ENCODE results near the gene GJB5.

The GJB5 gene

DNA sequence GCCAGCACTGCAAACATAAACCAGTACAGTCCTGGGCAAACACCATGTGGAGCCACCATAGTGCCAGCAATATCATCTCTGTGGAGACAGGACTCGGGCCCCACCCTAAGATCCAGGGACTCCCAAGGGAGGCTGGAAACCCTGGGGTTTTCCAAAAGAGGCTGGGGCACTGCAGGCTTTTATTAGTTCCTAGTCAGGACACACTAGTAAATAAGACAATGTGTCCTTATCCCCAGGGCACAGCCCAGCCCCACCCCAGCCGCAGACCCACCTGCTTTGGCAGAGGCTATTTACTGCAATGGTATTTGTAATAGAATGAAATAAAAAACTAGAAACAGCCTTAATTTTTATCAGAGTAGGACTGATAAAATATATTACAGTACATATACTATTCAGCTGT lies 25.7 kb downstream of the GJB5 start:
- Histone ChIP-seq H3K4me3 (ENCODE audit: low read length) (no peak overlapping the region), H3K79me2 (ENCODE audit: control insufficient read depth, low read length) (no peaks in the 10 kb centered on the region), H3F3A (ENCODE audit: control insufficient read depth, insufficient read depth) (no peaks in the 10 kb centered on the region), H4K20me1 (ENCODE audit: control insufficient read depth, insufficient read depth, low read depth, low read length) (no peaks in the 10 kb centered on the region), H3K4me1 (ENCODE audit: control insufficient read depth, low read length) (no peaks in the 10 kb centered on the region), H3K27me3 (ENCODE audit: control insufficient read depth, low read length) (no peaks in the 10 kb centered on the region; the same call in 1 of the 2 replicates), H3K9me2 (replicated peaks; ENCODE audit: control insufficient read depth, low read length) (no peaks in the 10 kb centered on the region), H3K27ac (ENCODE audit: low read depth, low read length) (no peak overlapping the region), H3K4me2 (ENCODE audit: low read length) (no peak overlapping the region), H3K9me3 (ENCODE audit: control insufficient read depth, insufficient read depth, low read length) (no peaks in the 10 kb centered on the region), H3K36me3 (ENCODE audit: control insufficient read depth, low read length) (no peaks in the 10 kb centered on the region)
- TF ChIP-seq, protein P1, sequence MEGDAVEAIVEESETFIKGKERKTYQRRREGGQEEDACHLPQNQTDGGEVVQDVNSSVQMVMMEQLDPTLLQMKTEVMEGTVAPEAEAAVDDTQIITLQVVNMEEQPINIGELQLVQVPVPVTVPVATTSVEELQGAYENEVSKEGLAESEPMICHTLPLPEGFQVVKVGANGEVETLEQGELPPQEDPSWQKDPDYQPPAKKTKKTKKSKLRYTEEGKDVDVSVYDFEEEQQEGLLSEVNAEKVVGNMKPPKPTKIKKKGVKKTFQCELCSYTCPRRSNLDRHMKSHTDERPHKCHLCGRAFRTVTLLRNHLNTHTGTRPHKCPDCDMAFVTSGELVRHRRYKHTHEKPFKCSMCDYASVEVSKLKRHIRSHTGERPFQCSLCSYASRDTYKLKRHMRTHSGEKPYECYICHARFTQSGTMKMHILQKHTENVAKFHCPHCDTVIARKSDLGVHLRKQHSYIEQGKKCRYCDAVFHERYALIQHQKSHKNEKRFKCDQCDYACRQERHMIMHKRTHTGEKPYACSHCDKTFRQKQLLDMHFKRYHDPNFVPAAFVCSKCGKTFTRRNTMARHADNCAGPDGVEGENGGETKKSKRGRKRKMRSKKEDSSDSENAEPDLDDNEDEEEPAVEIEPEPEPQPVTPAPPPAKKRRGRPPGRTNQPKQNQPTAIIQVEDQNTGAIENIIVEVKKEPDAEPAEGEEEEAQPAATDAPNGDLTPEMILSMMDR (IDR thresholded peaks at IDR 0.05; ENCODE audit: low read depth, low read length, poor library complexity, severe bottlenecking) = no peak
- no peak for TF ChIP-seq EZH2phosphoT487 (IDR thresholded peaks at IDR 0.05; ENCODE audit: borderline replicate concordance, low read length)

DNA sequence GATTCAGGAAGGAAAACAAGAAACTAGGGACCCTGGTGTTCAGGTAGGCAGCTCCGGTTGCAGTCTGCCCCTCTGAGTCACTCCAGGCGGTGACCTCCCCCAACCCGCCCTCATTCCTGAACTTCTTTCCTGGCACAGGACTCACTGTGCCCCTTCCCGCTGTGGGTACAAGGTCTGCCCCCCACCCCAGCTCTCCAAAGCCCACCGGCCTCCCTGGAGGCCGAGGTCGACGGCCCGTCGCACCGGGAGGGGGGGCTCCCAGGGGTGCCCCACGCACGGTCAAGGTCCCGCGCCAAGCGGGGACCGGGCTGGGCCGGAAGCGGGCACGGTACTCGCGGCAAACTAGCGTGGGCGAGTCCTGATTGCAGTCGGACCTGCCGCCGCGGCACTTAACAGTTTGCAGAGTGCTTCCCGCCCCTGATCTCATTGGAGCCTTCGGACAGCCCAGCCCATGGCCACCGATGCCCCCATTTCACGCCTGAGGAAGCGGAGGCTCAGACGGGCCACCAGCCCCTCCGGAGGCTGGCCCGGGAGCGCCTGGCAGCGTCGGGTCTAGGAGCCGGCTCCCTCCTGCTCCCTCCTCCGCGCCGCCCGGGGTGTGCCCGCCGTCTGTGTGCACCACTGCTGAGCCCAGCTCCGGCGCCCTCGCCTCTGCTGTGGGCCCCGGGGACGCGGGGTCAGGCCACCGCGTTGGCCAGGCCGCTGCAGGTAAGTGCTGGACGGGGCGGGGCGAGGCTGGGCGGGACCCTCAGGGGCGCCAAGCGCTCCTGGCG lies 26.4 kb downstream of the GJB5 start, which contains the start of gene GJB3:
GJB3 (plus strand) TSS at position 144 of the 773 bp plus-strand sequence. CDS start 3,549 bp downstream, outside the sequence.
- Histone ChIP-seq H3K9me2 (replicated peaks; ENCODE audit: control insufficient read depth, low read length) (no peaks in the 10 kb centered on the region), H3F3A (ENCODE audit: control insufficient read depth, insufficient read depth) (no peaks in the 10 kb centered on the region), H3K4me1 (ENCODE audit: control insufficient read depth, low read length) (no peaks in the 10 kb centered on the region), H3K27me3 (ENCODE audit: control insufficient read depth, low read length) (no peaks in the 10 kb centered on the region; the same call in 1 of the 2 replicates), H3K9me3 (ENCODE audit: control insufficient read depth, insufficient read depth, low read length) (no peaks in the 10 kb centered on the region), H3K4me2 (ENCODE audit: low read length) (no peak within 1 kb of the TSS), H3K4me3 (ENCODE audit: low read length) (no peak within 1 kb of the TSS), H3K79me2 (ENCODE audit: control insufficient read depth, low read length) (no peaks in the 10 kb centered on the region), H4K20me1 (ENCODE audit: control insufficient read depth, insufficient read depth, low read depth, low read length) (no peaks in the 10 kb centered on the region), H3K27ac (ENCODE audit: low read depth, low read length) (no peak within 1 kb of the TSS), H3K36me3 (ENCODE audit: control insufficient read depth, low read length) (no peaks in the 10 kb centered on the region)
- TF ChIP-seq EZH2phosphoT487 (IDR thresholded peaks at IDR 0.05; ENCODE audit: borderline replicate concordance, low read length) = no peak
- TF ChIP-seq, protein P1 (IDR thresholded peaks at IDR 0.05; ENCODE audit: low read depth, low read length, poor library complexity, severe bottlenecking) = no peak

DNA sequence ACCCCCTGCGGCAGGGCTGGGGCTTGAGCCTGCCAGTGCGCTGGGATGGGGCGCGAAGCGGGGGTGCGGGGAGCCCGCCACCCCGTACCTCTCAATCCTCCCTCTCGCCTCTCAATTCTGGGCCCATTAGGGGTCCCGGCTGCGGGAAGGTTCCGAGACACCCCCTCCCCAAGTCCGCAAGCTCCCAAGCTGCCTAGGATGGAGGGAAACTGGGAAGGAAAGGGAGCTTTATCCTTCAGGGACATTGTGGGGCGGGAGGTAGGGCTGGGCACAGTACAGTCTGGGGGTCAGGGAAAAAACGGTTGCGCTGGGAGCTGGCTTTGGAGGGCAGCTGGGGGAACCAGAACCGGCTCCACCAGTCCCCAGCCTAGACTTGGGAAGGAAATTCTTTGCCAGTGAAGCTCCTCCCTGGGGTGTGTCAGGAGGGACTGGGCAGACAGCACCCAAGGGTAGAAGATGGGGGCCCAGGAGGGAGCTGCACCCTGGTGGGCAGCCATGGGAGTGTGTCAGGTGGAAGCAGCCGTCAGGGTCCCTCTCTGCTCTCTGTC lies 27.1 kb downstream of the GJB5 start:
- Histone ChIP-seq H3K4me2 (ENCODE audit: low read length) (no peak overlapping the region), H3K36me3 (ENCODE audit: control insufficient read depth, low read length) (no peaks in the 10 kb centered on the region), H3K4me3 (ENCODE audit: low read length) (no peak overlapping the region), H3F3A (ENCODE audit: control insufficient read depth, insufficient read depth) (no peaks in the 10 kb centered on the region), H3K4me1 (ENCODE audit: control insufficient read depth, low read length) (no peaks in the 10 kb centered on the region), H4K20me1 (ENCODE audit: control insufficient read depth, insufficient read depth, low read depth, low read length) (no peaks in the 10 kb centered on the region), H3K27ac (ENCODE audit: low read depth, low read length) (no peak overlapping the region), H3K9me2 (replicated peaks; ENCODE audit: control insufficient read depth, low read length) (no peaks in the 10 kb centered on the region), H3K9me3 (ENCODE audit: control insufficient read depth, insufficient read depth, low read length) (no peaks in the 10 kb centered on the region), H3K79me2 (ENCODE audit: control insufficient read depth, low read length) (no peaks in the 10 kb centered on the region), H3K27me3 (ENCODE audit: control insufficient read depth, low read length) (no peaks in the 10 kb centered on the region; the same call in 1 of the 2 replicates)
- TF ChIP-seq, protein P1 (IDR thresholded peaks at IDR 0.05; ENCODE audit: low read depth, low read length, poor library complexity, severe bottlenecking) = no peak
- TF ChIP-seq EZH2phosphoT487 (IDR thresholded peaks at IDR 0.05; ENCODE audit: borderline replicate concordance, low read length) = no peak
